ENCODE data around the gene CDC23. TPM values are rescaled to one million over a fixed set of nuclear protein-coding genes. Genes with fewer than 3 reads are reported as not detected.
A peak's percentile ranks its signal among the peaks of the same experiment; 100 is the strongest.

The CDC23 gene
- total RNA-seq, 2 donors from 2014 or later = 14.7 to 23.9 TPM

GRCh38 chr5:138188626-138189025 lies 24.5 kb downstream of the CDC23 start:
- WGBS = 73% methylated on average over 3 of the region's 3 CpGs
- no peak for DNase-seq (ENCODE audit: low spot score)
- Histone ChIP-seq H3K4me1 (replicated peaks) (no peaks in the 10 kb centered on the region), H3K27me3 (replicated peaks; ENCODE audit: insufficient read depth) (no peaks in the 10 kb centered on the region), H3K4me3 (no peak overlapping the region), H3K36me3 (no peaks in the 10 kb centered on the region), H3K9me3 (no peaks in the 10 kb centered on the region), H3K27ac (no peak overlapping the region)
- TF ChIP-seq CTCF (IDR thresholded peaks at IDR 0.05) (no peak), POLR2AphosphoS5 (IDR thresholded peaks at IDR 0.05) (no peak)
- intact Hi-C loops (cut with DNase I) = no loop called here

- Histone ChIP-seq H3K4me1 (replicated peaks) (no peaks in the 10 kb centered on the region), H3K9me3 (no peaks in the 10 kb centered on the region), H3K4me3 (no peak overlapping the region), H3K27ac (no peak overlapping the region), H3K36me3 (no peaks in the 10 kb centered on the region), H3K27me3 (replicated peaks; ENCODE audit: insufficient read depth) (no peaks in the 10 kb centered on the region)
- intact Hi-C loops (cut with DNase I) = no loop called here
- no peak for DNase-seq (ENCODE audit: low spot score)
- no peak for TF ChIP-seq POLR2A (IDR thresholded peaks at IDR 0.05)
- no peak for TF ChIP-seq CTCF (IDR thresholded peaks at IDR 0.05)
- WGBS = 91% methylated on average over 2 of the region's 2 CpGs
Measured at GRCh38 chr5:138186002-138186447, 27.1 kb downstream of the CDC23 start.

GRCh38 chr5:138182808-138183207 lies 30.3 kb downstream of the CDC23 start:
- TF ChIP-seq POLR2AphosphoS5 (IDR thresholded peaks at IDR 0.05) (no peak), POLR2A (IDR thresholded peaks at IDR 0.05) (no peak), CTCF (IDR thresholded peaks at IDR 0.05) (no peak)
- intact Hi-C loops (cut with DNase I) = no loop called here
- Histone ChIP-seq H3K27me3 (replicated peaks; ENCODE audit: insufficient read depth) (no peaks in the 10 kb centered on the region), H3K27ac (no peak overlapping the region), H3K9me3 (no peaks in the 10 kb centered on the region), H3K4me3 (no peak overlapping the region), H3K36me3 (no peaks in the 10 kb centered on the region), H3K4me1 (replicated peaks) (peaks cover 5% of the 10 kb centered on the region)
- WGBS = 93% methylated on average over 6 of the region's 6 CpGs
- DNase-seq (ENCODE audit: low spot score) = no peak

GRCh38 chr5:138180841-138181240 lies 32.3 kb downstream of the CDC23 start:
- TF ChIP-seq CTCF (IDR thresholded peaks at IDR 0.05) (no peak), POLR2AphosphoS5 (IDR thresholded peaks at IDR 0.05) (no peak), POLR2A (IDR thresholded peaks at IDR 0.05) (no peak)
- H3K36me3 ChIP-seq = no peaks in the 10 kb centered on the region
- DNase-seq (ENCODE audit: low spot score) = no peak
- H3K4me3 ChIP-seq = no peak overlapping the region
- intact Hi-C loops (cut with DNase I) = no loop called here
- WGBS = 92% methylated on average over 5 of the region's 5 CpGs
- no peaks in the 10 kb centered on the region for H3K27me3 ChIP-seq (replicated peaks; ENCODE audit: insufficient read depth)
- H3K9me3 ChIP-seq = no peaks in the 10 kb centered on the region
- peaks cover 10% of the 10 kb centered on the region for H3K4me1 ChIP-seq (replicated peaks)
- no peak overlapping the region for H3K27ac ChIP-seq

- 74% methylated on average over 5 of the region's 5 CpGs for WGBS
- Histone ChIP-seq H3K4me1 (replicated peaks) (peaks cover 10% of the 10 kb centered on the region), H3K36me3 (no peaks in the 10 kb centered on the region), H3K27me3 (replicated peaks; ENCODE audit: insufficient read depth) (no peaks in the 10 kb centered on the region), H3K27ac (no peak overlapping the region), H3K4me3 (no peak overlapping the region), H3K9me3 (no peaks in the 10 kb centered on the region)
- peak in 3 of 4 experiments; percentile 11 to 42 (median 12) for TF ChIP-seq CTCF (IDR thresholded peaks at IDR 0.05)
- TF ChIP-seq POLR2A (IDR thresholded peaks at IDR 0.05) = no peak
- intact Hi-C loops (cut with DNase I) = no loop called here
- DNase-seq (ENCODE audit: low spot score) = no peak
Measured at GRCh38 chr5:138180183-138180782, 32.8 kb downstream of the CDC23 start.
